ENCODE data around the gene GPBP1L1.
"Not testable (repeated sequence)": the region's sequence is repeated elsewhere in the genome, so short reads cannot be mapped to it uniquely, and the experiment has no call there.

Gene GPBP1L1

DNA sequence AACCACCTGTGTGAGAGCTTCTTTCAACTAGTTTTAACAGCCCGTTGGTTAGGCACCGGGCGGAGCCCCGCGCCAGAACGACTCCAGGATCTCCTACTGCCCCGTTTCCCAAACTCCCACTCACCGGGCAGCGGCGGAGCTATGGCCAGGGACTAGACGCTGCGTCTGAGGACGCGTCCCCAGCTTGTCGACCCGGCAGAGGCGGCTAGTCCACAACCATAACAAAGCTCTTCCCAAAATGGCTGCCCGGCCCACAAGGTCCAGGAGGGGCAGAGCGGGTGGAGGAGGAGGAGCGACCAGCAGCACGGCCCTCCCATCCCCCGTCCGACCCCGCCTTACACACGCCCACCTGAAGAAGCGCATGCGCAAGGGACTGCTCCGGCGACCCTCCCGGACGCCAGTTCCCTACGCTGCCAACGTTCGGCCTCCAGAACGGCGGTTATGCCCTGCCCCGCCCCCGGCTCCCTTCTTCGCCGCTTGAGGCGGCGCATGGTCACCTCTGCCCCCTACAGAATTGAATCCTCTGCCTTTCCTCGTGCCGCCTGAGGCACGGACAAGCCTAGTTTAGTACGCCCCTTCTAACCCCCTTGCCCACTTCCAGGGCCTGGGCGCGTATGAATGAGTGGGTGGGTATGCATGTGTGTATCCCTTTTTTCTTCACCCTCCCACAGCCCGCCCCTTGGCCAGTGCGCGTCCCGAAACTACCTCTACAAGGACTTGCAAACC, at the start of gene GPBP1L1:
Gene GPBP1L1, minus strand, starts transcription at position 246 of the 726 bp plus-strand sequence. CDS start 27,446 bp downstream, outside the sequence.
- intact Hi-C loops (cut with DNase I; ENCODE audit: low total_unique reads) = no loop called here
- peak; percentile 96 to 99 for DNase-seq

DNA sequence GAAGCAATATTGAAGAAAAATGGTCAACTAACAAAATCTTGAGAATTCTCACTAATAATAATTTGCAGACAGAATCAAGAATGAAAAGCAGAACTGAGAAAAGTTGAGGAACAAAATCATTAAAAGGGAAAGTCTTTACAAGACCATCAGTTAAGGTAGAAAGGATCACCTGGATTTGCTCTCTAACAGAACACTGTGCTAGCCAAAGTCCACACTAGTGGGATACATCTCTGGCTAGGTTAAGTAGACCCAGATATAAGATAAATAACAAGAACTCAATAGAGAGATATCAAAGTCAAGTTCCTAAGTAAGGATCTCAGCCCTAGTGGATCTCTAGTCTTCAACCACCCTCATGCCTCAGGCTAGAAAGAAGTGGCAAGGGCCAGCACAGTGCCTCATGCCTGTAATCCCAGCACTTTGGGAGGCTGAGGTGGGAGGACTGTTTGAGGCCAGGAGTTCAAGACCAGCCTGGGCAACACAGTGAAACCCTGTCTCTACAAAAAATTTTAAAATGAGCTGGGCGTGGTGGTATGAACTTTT, 44.5 kb upstream of the GPBP1L1 start:
- TF ChIP-seq, protein P1, sequence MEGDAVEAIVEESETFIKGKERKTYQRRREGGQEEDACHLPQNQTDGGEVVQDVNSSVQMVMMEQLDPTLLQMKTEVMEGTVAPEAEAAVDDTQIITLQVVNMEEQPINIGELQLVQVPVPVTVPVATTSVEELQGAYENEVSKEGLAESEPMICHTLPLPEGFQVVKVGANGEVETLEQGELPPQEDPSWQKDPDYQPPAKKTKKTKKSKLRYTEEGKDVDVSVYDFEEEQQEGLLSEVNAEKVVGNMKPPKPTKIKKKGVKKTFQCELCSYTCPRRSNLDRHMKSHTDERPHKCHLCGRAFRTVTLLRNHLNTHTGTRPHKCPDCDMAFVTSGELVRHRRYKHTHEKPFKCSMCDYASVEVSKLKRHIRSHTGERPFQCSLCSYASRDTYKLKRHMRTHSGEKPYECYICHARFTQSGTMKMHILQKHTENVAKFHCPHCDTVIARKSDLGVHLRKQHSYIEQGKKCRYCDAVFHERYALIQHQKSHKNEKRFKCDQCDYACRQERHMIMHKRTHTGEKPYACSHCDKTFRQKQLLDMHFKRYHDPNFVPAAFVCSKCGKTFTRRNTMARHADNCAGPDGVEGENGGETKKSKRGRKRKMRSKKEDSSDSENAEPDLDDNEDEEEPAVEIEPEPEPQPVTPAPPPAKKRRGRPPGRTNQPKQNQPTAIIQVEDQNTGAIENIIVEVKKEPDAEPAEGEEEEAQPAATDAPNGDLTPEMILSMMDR (IDR thresholded peaks at IDR 0.05) = no peak
- peaks cover 16 to 30% (median 16%) of the 10 kb centered on the region in 3 donors for H3K36me3 ChIP-seq
- no peak overlapping the region for H3K4me3 ChIP-seq
- no peak for DNase-seq
- peaks cover 0 to 5% (median 0%) of the 10 kb centered on the region in 4 donors for H3K4me1 ChIP-seq
- H3K9me3 ChIP-seq = no peaks in the 10 kb centered on the region
- intact Hi-C loops (cut with DNase I; ENCODE audit: low total_unique reads) = no loop called here
- no peak overlapping the region for H3K27ac ChIP-seq
- H3K27me3 ChIP-seq = no peaks in the 10 kb centered on the region

More for the DNA sequence above, at the start of gene GPBP1L1:
- peak within 1 kb of the TSS; percentile 93 to 96 for H3K27ac ChIP-seq
- H3K9me3 ChIP-seq = no peaks in the 10 kb centered on the region
- peaks cover 0 to 6% (median 0%) of the 10 kb centered on the region in 3 donors for H3K36me3 ChIP-seq
- H3K4me1 ChIP-seq = peaks cover 0 to 53% (median 24%) of the 10 kb centered on the region in 4 donors
- no peaks in the 10 kb centered on the region for H3K27me3 ChIP-seq
- TF ChIP-seq, protein P1 (IDR thresholded peaks at IDR 0.05) = no peak
- peak within 1 kb of the TSS; percentile 81 to 84 for H3K4me3 ChIP-seq

GRCh38 chr1:45730075-45730779, 43.9 kb upstream of the GPBP1L1 start:
- Histone ChIP-seq H3K27ac (no peak overlapping the region), H3K4me1 (peaks cover 0 to 5% (median 0%) of the 10 kb centered on the region in 4 donors), H3K9me3 (no peaks in the 10 kb centered on the region), H3K27me3 (no peaks in the 10 kb centered on the region), H3K36me3 (peaks cover 16 to 30% (median 16%) of the 10 kb centered on the region in 3 donors), H3K4me3 (no peak overlapping the region)
- no peak for DNase-seq
- intact Hi-C loops (cut with DNase I; ENCODE audit: low total_unique reads) = no loop called here
- TF ChIP-seq, protein P1 (IDR thresholded peaks at IDR 0.05) = no peak

- H3K9me3 ChIP-seq; H3K4me1 ChIP-seq; intact Hi-C loops (cut with DNase I; ENCODE audit: low total_unique reads); H3K4me3 ChIP-seq; H3K27me3 ChIP-seq; H3K27ac ChIP-seq; DNase-seq: not testable (repeated sequence)
- peaks cover 16 to 30% (median 26%) of the 10 kb centered on the region in 3 donors for H3K36me3 ChIP-seq
Measured at GRCh38 chr1:45726007-45726406, 39.7 kb upstream of the GPBP1L1 start.

DNA sequence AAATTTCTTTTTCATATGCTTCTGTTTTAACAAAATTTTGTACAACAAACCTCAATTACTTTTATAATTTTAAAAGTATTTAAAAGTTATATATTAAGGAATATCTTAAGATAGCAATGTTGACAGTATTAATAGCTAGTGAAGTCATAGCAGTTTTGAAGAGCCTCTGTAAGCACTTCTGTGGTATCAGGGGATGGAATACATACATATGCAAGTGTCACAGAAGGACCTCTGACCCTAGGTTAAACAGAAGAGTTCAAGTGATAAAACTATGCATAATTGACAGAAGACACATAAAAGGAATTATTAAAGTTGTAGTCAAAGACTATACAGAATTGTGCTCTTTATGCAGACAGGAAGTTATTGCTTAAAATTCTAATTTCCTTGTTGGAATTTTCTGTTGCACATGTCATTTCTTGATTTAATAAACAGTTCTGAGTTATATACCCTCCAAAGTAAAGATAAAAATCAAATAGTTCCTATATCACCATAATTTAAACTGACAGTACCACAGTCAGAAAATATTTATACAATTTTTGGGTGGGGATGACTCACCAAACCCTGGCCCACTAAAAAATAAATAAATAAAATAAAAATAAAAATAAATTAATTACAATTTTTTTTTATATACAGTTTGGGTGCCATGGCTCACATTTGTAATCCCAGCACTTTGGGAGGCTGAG, 37.1 kb upstream of the GPBP1L1 start:
- intact Hi-C loops (cut with DNase I; ENCODE audit: low total_unique reads) = no loop called here
- TF ChIP-seq, protein P1 (IDR thresholded peaks at IDR 0.05) = no peak
- H3K9me3 ChIP-seq = no peaks in the 10 kb centered on the region
- no peak overlapping the region for H3K4me3 ChIP-seq
- H3K27ac ChIP-seq = no peak overlapping the region
- H3K36me3 ChIP-seq = peaks cover 19 to 26% (median 22%) of the 10 kb centered on the region in 3 donors
- DNase-seq = no peak
- no peaks in the 10 kb centered on the region for H3K27me3 ChIP-seq
- H3K4me1 ChIP-seq = no peaks in the 10 kb centered on the region
